Peyer's patch (tissue), 4 donors: ENCODE measurements around the gene TBC1D7. TPM values are rescaled to one million over a fixed set of nuclear protein-coding genes. Genes with fewer than 3 reads are reported as not detected.

Experiments used
- DNase-seq, 3 donors: peaks; one replicate each; pipeline ENCODE4 v3.0.0-alpha.2; 2017 to 2019
- H3K27ac ChIP-seq, 4 donors: fragments of 200-600 bp; sonication (generic); one replicate each; pipeline ENCODE4 v1.5.1; 2016 to 2019
- H3K27me3 ChIP-seq, 2 donors: fragments of 200-600 bp; sonication (generic); one replicate each; pipeline ENCODE4 v1.5.1; 2019
- H3K36me3 ChIP-seq, 3 donors: fragments of 200-600 bp; sonication (generic); one replicate each; pipeline ENCODE4 v1.5.1; 2016 to 2019
- H3K4me1 ChIP-seq, 4 donors: fragments of 200-600 bp; sonication (generic); one replicate each; pipeline ENCODE4 v1.5.1; 2016 to 2019
- H3K4me3 ChIP-seq, 4 donors: fragments of 200-600 bp; sonication (generic); 1 replicate in 3 of 4; 2 replicates in 1 of 4; pipeline ENCODE4 v1.5.1; 2016 to 2019; ENCODE audit warnings: mild to moderate bottlenecking in 1 of 4
- H3K9me3 ChIP-seq, 4 donors: fragments of 200-600 bp; sonication (generic); one replicate each; pipeline ENCODE4 v1.5.1; 2016 to 2019; ENCODE audit warnings: mild to moderate bottlenecking in 1 of 4
- CTCF ChIP-seq, 6 experiments: fragments of 450-650 bp in 4 of 6; fragments of 200-600 bp in 2 of 6; sonication (generic) in 1 of 6; IDR thresholded peaks; one replicate each; pipeline ENCODE4 v1.5.1; 2017 to 2019; ENCODE audit warnings: antibody characterized with exemption in 6 of 6, mild to moderate bottlenecking in 3 of 6, moderate library complexity in 1 of 6
- POLR2A ChIP-seq, 2 donors: fragments of 450-650 bp; IDR thresholded peaks; one replicate each; pipeline ENCODE4 v1.5.1; 2017; ENCODE audit warnings: antibody characterized with exemption in 2 of 2, mild to moderate bottlenecking in 2 of 2, moderate library complexity in 2 of 2
- total RNA-seq, 4 donors: library from RNA; depleted of rRNA; stranded (reverse); fragments of >200 nt; gene quantifications; one replicate each; pipeline ENCODE4 v1.1.0, GENCODE V29; 2016

The TBC1D7 gene
- total RNA-seq, 4 donors from 2014 or later = 13.3 to 18.6 (median 16.9) TPM

- H3K9me3 ChIP-seq = no peaks in the 10 kb centered on the region
- H3K36me3 ChIP-seq = no peaks in the 10 kb centered on the region
- TF ChIP-seq CTCF (IDR thresholded peaks at IDR 0.05) (no peak), POLR2A (IDR thresholded peaks at IDR 0.05) (no peak)
- no peaks in the 10 kb centered on the region for H3K27me3 ChIP-seq
- H3K4me1 ChIP-seq = peaks cover 0 to 22% (median 15%) of the 10 kb centered on the region in 4 donors
- H3K4me3 ChIP-seq = peak overlapping the region in 1 of 4 donors; percentile 25
- H3K27ac ChIP-seq = peak overlapping the region; percentile 51 to 81 (median 60)
- DNase-seq = peak in 1 of 3 donors; percentile 36
These were observed 27.9 kb upstream of the TBC1D7 start for GRCh38 chr6:13355999-13356785.

GRCh38 chr6:13355043-13355945 is 27.0 kb upstream of the TBC1D7 start:
- peak in 1 of 3 donors; percentile 38 for DNase-seq

GRCh38 chr6:13354331-13355042 is 26.1 kb upstream of the TBC1D7 start:
- no peaks in the 10 kb centered on the region for H3K36me3 ChIP-seq
- H3K9me3 ChIP-seq = no peaks in the 10 kb centered on the region
- H3K27ac ChIP-seq = peak overlapping the region; percentile 55 to 81 (median 66)
- no peak overlapping the region for H3K4me3 ChIP-seq
- TF ChIP-seq POLR2A (IDR thresholded peaks at IDR 0.05) (no peak), CTCF (IDR thresholded peaks at IDR 0.05) (no peak)
- peak in 1 of 3 donors; percentile 27 for DNase-seq
- peaks cover 0 to 22% (median 15%) of the 10 kb centered on the region in 4 donors for H3K4me1 ChIP-seq
- no peaks in the 10 kb centered on the region for H3K27me3 ChIP-seq

More at GRCh38 chr6:13355043-13355945, 27.0 kb upstream of the TBC1D7 start:
- peaks cover 0 to 22% (median 15%) of the 10 kb centered on the region in 4 donors for H3K4me1 ChIP-seq
- no peaks in the 10 kb centered on the region for H3K27me3 ChIP-seq
- no peaks in the 10 kb centered on the region for H3K36me3 ChIP-seq
- peak overlapping the region; percentile 55 to 81 (median 66) for H3K27ac ChIP-seq
- no peaks in the 10 kb centered on the region for H3K9me3 ChIP-seq
- no peak for TF ChIP-seq CTCF (IDR thresholded peaks at IDR 0.05)
- TF ChIP-seq POLR2A (IDR thresholded peaks at IDR 0.05) = no peak
- peak overlapping the region in 1 of 4 donors; percentile 25 for H3K4me3 ChIP-seq

- DNase-seq = no peak
- Histone ChIP-seq H3K27me3 (no peaks in the 10 kb centered on the region), H3K36me3 (no peaks in the 10 kb centered on the region), H3K4me1 (peaks cover 0 to 22% (median 15%) of the 10 kb centered on the region in 4 donors), H3K27ac (no peak overlapping the region), H3K4me3 (no peak overlapping the region), H3K9me3 (no peaks in the 10 kb centered on the region)
- TF ChIP-seq POLR2A (IDR thresholded peaks at IDR 0.05) (no peak), CTCF (IDR thresholded peaks at IDR 0.05) (no peak)
These were observed 23.8 kb upstream of the TBC1D7 start for GRCh38 chr6:13352165-13352564.

GRCh38 chr6:13351271-13351670 is 22.9 kb upstream of the TBC1D7 start:
- H3K4me1 ChIP-seq = peaks cover 0 to 15% (median 13%) of the 10 kb centered on the region in 4 donors
- no peak overlapping the region for H3K4me3 ChIP-seq
- TF ChIP-seq POLR2A (IDR thresholded peaks at IDR 0.05) = no peak
- no peak for TF ChIP-seq CTCF (IDR thresholded peaks at IDR 0.05)
- H3K27me3 ChIP-seq = no peaks in the 10 kb centered on the region
- H3K27ac ChIP-seq = no peak overlapping the region
- no peaks in the 10 kb centered on the region for H3K36me3 ChIP-seq
- H3K9me3 ChIP-seq = no peaks in the 10 kb centered on the region
- DNase-seq = no peak
